Breast epithelium (tissue), 3 donors: Measurements from ENCODE around the gene CIAO2B.

Source experiments
- POLR2AphosphoS5 ChIP-seq, 3 donors: sonication (generic); formaldehyde crosslinking; IDR thresholded peaks; one replicate each; pipeline ENCODE4 v1.6.1; 2017; ENCODE audit warnings: antibody characterized with exemption in 3 of 3
- TF ChIP-seq, protein P1 (sequence below), 3 donors: fragments of 450-650 bp; IDR thresholded peaks; one replicate each; pipeline ENCODE4 v1.5.1; 2016 to 2017; ENCODE audit warnings: antibody characterized with exemption in 3 of 3, mild to moderate bottlenecking in 3 of 3, moderate library complexity in 3 of 3

DNA sequence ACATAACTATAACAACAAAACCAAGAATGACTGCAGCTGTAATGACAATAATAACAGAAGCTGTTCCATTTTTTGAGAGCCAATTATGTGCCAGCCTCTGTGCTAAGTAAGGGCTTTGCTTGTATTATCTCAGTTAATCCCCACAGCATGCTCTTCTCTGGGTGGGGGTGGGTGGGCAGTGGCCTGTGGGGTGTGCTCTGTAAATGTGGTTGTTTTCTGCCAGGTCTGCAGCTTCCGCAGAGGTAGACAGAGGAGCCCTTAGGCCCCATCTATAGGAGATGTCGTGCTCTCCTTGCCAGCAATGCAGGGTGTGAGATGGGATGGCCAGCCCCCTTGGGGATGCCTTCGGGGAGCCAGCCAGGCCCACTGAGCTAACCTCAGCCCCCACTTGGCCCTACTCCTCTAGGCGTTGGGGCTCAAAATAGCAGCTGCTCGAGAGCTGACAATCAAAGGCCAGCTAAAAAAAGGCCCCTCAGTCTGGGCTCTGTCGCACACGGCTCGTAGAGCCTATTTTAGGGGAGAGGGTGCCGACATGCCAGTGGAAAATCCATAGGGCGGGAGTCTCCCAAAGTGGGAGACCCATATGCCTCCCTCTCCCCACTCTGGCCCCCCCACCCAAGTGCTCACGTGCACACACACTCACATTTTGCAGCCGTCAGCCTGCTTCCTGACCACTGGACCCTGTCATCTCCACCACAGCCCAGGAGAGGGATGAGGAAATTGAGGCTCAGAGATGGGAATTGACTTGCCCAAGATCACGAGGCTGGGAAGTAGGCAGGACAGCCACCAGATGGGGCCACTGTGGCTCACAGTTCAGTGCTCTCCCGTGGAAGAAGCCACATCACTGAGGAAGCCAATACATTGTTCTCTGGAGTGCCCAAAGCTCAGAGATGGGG is 31.3 kb downstream of the CIAO2B start:
- TF ChIP-seq POLR2AphosphoS5 (IDR thresholded peaks at IDR 0.05): no peak
- TF ChIP-seq, protein P1, sequence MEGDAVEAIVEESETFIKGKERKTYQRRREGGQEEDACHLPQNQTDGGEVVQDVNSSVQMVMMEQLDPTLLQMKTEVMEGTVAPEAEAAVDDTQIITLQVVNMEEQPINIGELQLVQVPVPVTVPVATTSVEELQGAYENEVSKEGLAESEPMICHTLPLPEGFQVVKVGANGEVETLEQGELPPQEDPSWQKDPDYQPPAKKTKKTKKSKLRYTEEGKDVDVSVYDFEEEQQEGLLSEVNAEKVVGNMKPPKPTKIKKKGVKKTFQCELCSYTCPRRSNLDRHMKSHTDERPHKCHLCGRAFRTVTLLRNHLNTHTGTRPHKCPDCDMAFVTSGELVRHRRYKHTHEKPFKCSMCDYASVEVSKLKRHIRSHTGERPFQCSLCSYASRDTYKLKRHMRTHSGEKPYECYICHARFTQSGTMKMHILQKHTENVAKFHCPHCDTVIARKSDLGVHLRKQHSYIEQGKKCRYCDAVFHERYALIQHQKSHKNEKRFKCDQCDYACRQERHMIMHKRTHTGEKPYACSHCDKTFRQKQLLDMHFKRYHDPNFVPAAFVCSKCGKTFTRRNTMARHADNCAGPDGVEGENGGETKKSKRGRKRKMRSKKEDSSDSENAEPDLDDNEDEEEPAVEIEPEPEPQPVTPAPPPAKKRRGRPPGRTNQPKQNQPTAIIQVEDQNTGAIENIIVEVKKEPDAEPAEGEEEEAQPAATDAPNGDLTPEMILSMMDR (IDR thresholded peaks at IDR 0.05): no peak
